ENCODE measurements around the gene MYBPH.

Gene MYBPH

GRCh38 chr1:203167026-203167912, 8.4 kb downstream of the MYBPH start:
- in situ Hi-C loops (cut with MboI; ENCODE audit: low sequenced_read_pairs): no loop called here

GRCh38 chr1:203166192-203166940, 9.3 kb downstream of the MYBPH start:
- in situ Hi-C loops (cut with MboI; ENCODE audit: low sequenced_read_pairs): no loop called here

GRCh38 chr1:203165800-203166161, 9.8 kb downstream of the MYBPH start:
- in situ Hi-C loops (cut with MboI; ENCODE audit: low sequenced_read_pairs): no loop called here

GRCh38 chr1:203165101-203165799, 10.4 kb downstream of the MYBPH start:
- in situ Hi-C loops (cut with MboI; ENCODE audit: low sequenced_read_pairs): no loop called here

- in situ Hi-C loops (cut with MboI; ENCODE audit: low sequenced_read_pairs): no loop called here
These were observed 11.6 kb downstream of the MYBPH start for GRCh38 chr1:203163891-203164635.

GRCh38 chr1:203162403-203162802, 13.2 kb downstream of the MYBPH start:
- in situ Hi-C loops (cut with MboI; ENCODE audit: low sequenced_read_pairs): no loop called here

- in situ Hi-C loops (cut with MboI; ENCODE audit: low sequenced_read_pairs): no loop called here
These were observed 13.9 kb downstream of the MYBPH start for GRCh38 chr1:203161703-203162102.

GRCh38 chr1:203161175-203161574, 14.5 kb downstream of the MYBPH start:
- in situ Hi-C loops (cut with MboI; ENCODE audit: low sequenced_read_pairs): no loop called here

- in situ Hi-C loops (cut with MboI; ENCODE audit: low sequenced_read_pairs): no loop called here
These were observed 15.8 kb downstream of the MYBPH start for GRCh38 chr1:203159844-203160243.

- in situ Hi-C loops (cut with MboI; ENCODE audit: low sequenced_read_pairs): no loop called here
These were observed 16.5 kb downstream of the MYBPH start for GRCh38 chr1:203158960-203159665.

- in situ Hi-C loops (cut with MboI; ENCODE audit: low sequenced_read_pairs): no loop called here
These were observed 17.2 kb downstream of the MYBPH start for GRCh38 chr1:203158423-203158822.

GRCh38 chr1:203156280-203156679, 19.3 kb downstream of the MYBPH start:
- in situ Hi-C loops (cut with MboI; ENCODE audit: low sequenced_read_pairs): no loop called here

- in situ Hi-C loops (cut with MboI; ENCODE audit: low sequenced_read_pairs): no loop called here
These were observed 21.4 kb downstream of the MYBPH start for GRCh38 chr1:203153989-203154821.

GRCh38 chr1:203153051-203153988, 22.3 kb downstream of the MYBPH start:
- in situ Hi-C loops (cut with MboI; ENCODE audit: low sequenced_read_pairs): no loop called here

GRCh38 chr1:203152158-203153034, 23.2 kb downstream of the MYBPH start:
- in situ Hi-C loops (cut with MboI; ENCODE audit: low sequenced_read_pairs): no loop called here

- in situ Hi-C loops (cut with MboI; ENCODE audit: low sequenced_read_pairs): no loop called here
These were observed 24.1 kb downstream of the MYBPH start for GRCh38 chr1:203151362-203152157.
